WTC11 (cell line): ENCODE measurements around the gene SYCP3. TPM values are rescaled to one million over a fixed set of nuclear protein-coding genes. Genes with fewer than 3 reads are reported as not detected.

Source experiments
- ATAC-seq: fragments of 200-7000 bp; cut with Tn5 transposase; 2 replicates; pipeline ENCODE4 v1.10.0; 2021; ENCODE audit warnings: mild to moderate bottlenecking, moderate library complexity
- CTCF ChIA-PET: fragments of 300-600 bp; sonication (Branson Sonifier 250); formaldehyde crosslinking; loops from one replicate; lab custom pipeline; 2021; ENCODE audit warnings: antibody characterized with exemption; lab: Charles Lee
- POLR2A ChIA-PET: fragments of 350-600 bp; sonication (Branson Sonifier 250); formaldehyde crosslinking; loops from one replicate; lab custom pipeline; 2021; ENCODE audit warnings: antibody characterized with exemption; lab: Charles Lee
- DNase-seq: peaks from one replicate; pipeline ENCODE4 v3.0.0; 2021; ENCODE audit warnings: low spot score
- H3K27ac Mint-ChIP-seq: 2 replicates; pipeline ENCODE4 v1.8.0; 2021; ENCODE audit warnings: mixed read lengths
- H3K27me3 Mint-ChIP-seq: 2 replicates; pipeline ENCODE4 v1.8.0; 2021; ENCODE audit warnings: low read depth, mild to moderate bottlenecking, moderate library complexity, mixed read lengths
- H3K36me3 Mint-ChIP-seq: 2 replicates; pipeline ENCODE4 v1.8.0; 2021; ENCODE audit warnings: mixed read lengths
- H3K4me1 Mint-ChIP-seq: 2 replicates; pipeline ENCODE4 v1.8.0; 2022; ENCODE audit warnings: mixed read lengths
- H3K4me3 Mint-ChIP-seq: 2 replicates; pipeline ENCODE4 v1.8.0; 2021; ENCODE audit warnings: mild to moderate bottlenecking, moderate library complexity, mixed read lengths
- H3K9me3 Mint-ChIP-seq: 2 replicates; pipeline ENCODE4 v1.8.0; 2021; ENCODE audit warnings: mixed read lengths
- ARID4B ChIP-seq: sonication (generic); formaldehyde crosslinking; IDR thresholded peaks from 2 replicates; pipeline ENCODE4 v1.8.0; 2023; ENCODE audit warnings: missing genetic modification reagents, mild to moderate bottlenecking, borderline replicate concordance
- CTCF ChIP-seq: fragments of 200-600 bp; IDR thresholded peaks from 2 replicates; pipeline ENCODE4 v1.8.0; 2022; ENCODE audit warnings: antibody characterized with exemption
- E2F4 ChIP-seq: sonication (generic); formaldehyde crosslinking; IDR thresholded peaks from 2 replicates; pipeline ENCODE4 v1.8.1; 2022; ENCODE audit warnings: low read depth, mild to moderate bottlenecking, moderate library complexity, missing genetic modification reagents, borderline replicate concordance
- ERG ChIP-seq: fragments of 250-450 bp; sonication (Bioruptor Pico); IDR thresholded peaks from 2 replicates; pipeline ENCODE4 v1.8.0; 2021; ENCODE audit warnings: mild to moderate bottlenecking
- FOXP1 ChIP-seq: sonication (generic); formaldehyde crosslinking; IDR thresholded peaks from 2 replicates; pipeline ENCODE4 v1.8.0; 2022; ENCODE audit warnings: missing genetic modification reagents, mild to moderate bottlenecking, moderate library complexity, borderline replicate concordance
- FOXP4 ChIP-seq: sonication (generic); formaldehyde crosslinking; IDR thresholded peaks from 2 replicates; pipeline ENCODE4 v1.8.0; 2022; ENCODE audit warnings: mild to moderate bottlenecking, missing genetic modification reagents
- GABPB1 ChIP-seq: sonication (generic); formaldehyde crosslinking; IDR thresholded peaks from 2 replicates; pipeline ENCODE4 v1.8.1; 2023; ENCODE audit warnings: mild to moderate bottlenecking, missing genetic modification reagents
- KAT7 ChIP-seq: sonication (generic); formaldehyde crosslinking; IDR thresholded peaks from 2 replicates; pipeline ENCODE4 v1.8.1; 2023; ENCODE audit warnings: missing genetic modification reagents, mild to moderate bottlenecking, borderline replicate concordance
- NFATC4 ChIP-seq: fragments of 250-450 bp; sonication (Bioruptor Pico); IDR thresholded peaks from 2 replicates; pipeline ENCODE4 v1.9.0; 2021; ENCODE audit warnings: mild to moderate bottlenecking
- NR3C1 ChIP-seq: sonication (generic); formaldehyde crosslinking; conservative IDR thresholded peaks from 2 replicates; pipeline ENCODE4 v1.8.1; 2023; ENCODE audit warnings: low read depth, mild to moderate bottlenecking, missing genetic modification reagents
- OVOL2 ChIP-seq: fragments of 250-450 bp; sonication (Bioruptor Pico); IDR thresholded peaks from 2 replicates; pipeline ENCODE4 v1.9.0; 2021; ENCODE audit warnings: mild to moderate bottlenecking, borderline replicate concordance
- PREB ChIP-seq: sonication (generic); formaldehyde crosslinking; IDR thresholded peaks from 2 replicates; pipeline ENCODE4 v1.8.1; 2022; ENCODE audit warnings: mild to moderate bottlenecking, missing genetic modification reagents, moderate library complexity, borderline replicate concordance
- RELA ChIP-seq: sonication (generic); formaldehyde crosslinking; IDR thresholded peaks from 2 replicates; pipeline ENCODE4 v1.8.1; 2022; ENCODE audit warnings: missing genetic modification reagents, mild to moderate bottlenecking, borderline replicate concordance
- RORB ChIP-seq: fragments of 250-450 bp; sonication (Bioruptor Pico); IDR thresholded peaks from 2 replicates; pipeline ENCODE4 v1.9.0; 2021; ENCODE audit warnings: mild to moderate bottlenecking
- TEAD1 ChIP-seq: sonication (generic); formaldehyde crosslinking; IDR thresholded peaks from 2 replicates; pipeline ENCODE4 v1.8.0; 2022; ENCODE audit warnings: mild to moderate bottlenecking, missing genetic modification reagents
- TEAD4 ChIP-seq: sonication (generic); formaldehyde crosslinking; IDR thresholded peaks from 2 replicates; pipeline ENCODE4 v1.8.0; 2022; ENCODE audit warnings: mild to moderate bottlenecking, missing genetic modification reagents
- USF1 ChIP-seq: sonication (generic); formaldehyde crosslinking; IDR thresholded peaks from 2 replicates; pipeline ENCODE4 v1.8.0; 2022; ENCODE audit warnings: mild to moderate bottlenecking, missing genetic modification reagents
- ZBTB21 ChIP-seq: sonication (generic); formaldehyde crosslinking; IDR thresholded peaks from 2 replicates; pipeline ENCODE4 v1.8.1; 2023; ENCODE audit warnings: mild to moderate bottlenecking, missing genetic modification reagents, borderline replicate concordance
- ZNF121 ChIP-seq: sonication (generic); formaldehyde crosslinking; IDR thresholded peaks from 2 replicates; pipeline ENCODE4 v1.8.0; 2023; ENCODE audit warnings: missing genetic modification reagents
- ZNF232 ChIP-seq: sonication (generic); formaldehyde crosslinking; IDR thresholded peaks from 2 replicates; pipeline ENCODE4 v1.8.0; 2022; ENCODE audit warnings: mild to moderate bottlenecking, missing genetic modification reagents
- ZNF423 ChIP-seq: fragments of 250-450 bp; sonication (Bioruptor Pico); IDR thresholded peaks from 2 replicates; pipeline ENCODE4 v2.1.2; 2022; ENCODE audit warnings: mild to moderate bottlenecking, moderate library complexity
- ZNF425 ChIP-seq: fragments of 250-450 bp; sonication (Bioruptor Pico); conservative IDR thresholded peaks from 2 replicates; pipeline ENCODE4 v1.9.0; 2021; ENCODE audit warnings: mild to moderate bottlenecking
- ZNF671 ChIP-seq: fragments of 250-450 bp; sonication (Bioruptor Pico); IDR thresholded peaks from 2 replicates; pipeline ENCODE4 v1.8.0; 2021; ENCODE audit warnings: mild to moderate bottlenecking
- total RNA-seq: library from RNA; stranded (reverse); gene quantifications from 3 replicates; pipeline ENCODE4 v1.2.3, GENCODE V29; 2021

SYCP3 gene
- total RNA-seq, 1 experiment from 2014 or later = 0.15 TPM

GRCh38 chr12:101727098-101727497, 12.2 kb downstream of the SYCP3 start (continued):
- TF ChIP-seq ZNF425 (CRISPR knock-in tag) (no peak), ZNF121 (no peak), ZNF671 (CRISPR knock-in tag) (no peak), FOXP1 (CRISPR knock-in tag) (no peak), FOXP4 (CRISPR knock-in tag) (no peak)
- TF ChIP-seq, all 79 proteins: peak for 0

- ATAC-seq (no peak), DNase-seq (no peak)
- Mint-ChIP-seq H3K27ac (no peak overlapping the region), H3K36me3 (no peaks in the 10 kb centered on the region), H3K4me1 (no peaks in the 10 kb centered on the region), H3K4me3 (no peak overlapping the region), H3K27me3 (no peaks in the 10 kb centered on the region), H3K9me3 (no peaks in the 10 kb centered on the region)
- POLR2A ChIA-PET = no interaction called here
- CTCF ChIA-PET = interaction anchor here (0.7 to 3.1 kb wide), 2 partner anchors 37 to 186 kb away, joined by 3 to 8 read pairs; no protein-coding TSS in a partner anchor
- TF ChIP-seq E2F4 (CRISPR knock-in tag) (no peak), ZNF232 (CRISPR knock-in tag) (no peak), NR3C1 (CRISPR knock-in tag) (no peak), RELA (CRISPR knock-in tag) (no peak), RORB (CRISPR knock-in tag) (no peak), ZBTB21 (CRISPR knock-in tag) (no peak), TEAD4 (no peak), USF1 (CRISPR knock-in tag) (no peak), ZNF423 (CRISPR knock-in tag) (no peak), NFATC4 (CRISPR knock-in tag) (no peak), GABPB1 (CRISPR knock-in tag) (no peak), ARID4B (CRISPR knock-in tag) (no peak), PREB (CRISPR knock-in tag) (no peak), OVOL2 (CRISPR knock-in tag) (no peak), KAT7 (no peak), CTCF (no peak), TEAD1 (CRISPR knock-in tag) (no peak), ERG (CRISPR knock-in tag) (no peak)
Observed at GRCh38 chr12:101722392-101722791, 16.9 kb downstream of the SYCP3 start.
